Measurements from ENCODE around the gene CTNNBIP1.

The CTNNBIP1 gene

GRCh38 chr1:9910423-9911178 lies 532 bp upstream of the CTNNBIP1 start:
- peak; percentile 97 for ATAC-seq
- peak overlapping the region; percentile 88 for H3K27ac Mint-ChIP-seq

GRCh38 chr1:9909234-9910046 lies 629 bp downstream of the CTNNBIP1 start:
- peak overlapping the region; percentile 100 for H3K4me3 Mint-ChIP-seq
- H3K36me3 Mint-ChIP-seq = peaks cover 15% of the 10 kb centered on the region
- H3K27ac Mint-ChIP-seq = peak overlapping the region; percentile 96
- H3K4me1 Mint-ChIP-seq = peaks cover 62% of the 10 kb centered on the region
- peak; percentile 44 to 83 for DNase-seq (ENCODE audit: low spot score in 2 of 2)
- H3K9me3 Mint-ChIP-seq = no peaks in the 10 kb centered on the region
- peak; percentile 22 for ATAC-seq

More at GRCh38 chr1:9910423-9911178, 532 bp upstream of the CTNNBIP1 start:
- peaks cover 51% of the 10 kb centered on the region for H3K4me1 Mint-ChIP-seq
- H3K9me3 Mint-ChIP-seq = no peaks in the 10 kb centered on the region
- H3K36me3 Mint-ChIP-seq = peaks cover 15% of the 10 kb centered on the region
- DNase-seq (ENCODE audit: low spot score in 2 of 2) = peak; percentile 99 to 100
- peak overlapping the region; percentile 86 for H3K4me3 Mint-ChIP-seq

- Mint-ChIP-seq H3K27ac (peak overlapping the region; percentile 96), H3K9me3 (no peaks in the 10 kb centered on the region), H3K4me3 (peak overlapping the region; percentile 100), H3K4me1 (peaks cover 68% of the 10 kb centered on the region), H3K36me3 (peaks cover 15% of the 10 kb centered on the region)
- no peak for ATAC-seq
- no peak for DNase-seq (ENCODE audit: low spot score in 2 of 2)
Measured at GRCh38 chr1:9908871-9909233, 1.2 kb downstream of the CTNNBIP1 start.

GRCh38 chr1:9907441-9907840 lies 2.6 kb downstream of the CTNNBIP1 start:
- DNase-seq (ENCODE audit: low spot score in 2 of 2) = no peak
- no peak for ATAC-seq
- Mint-ChIP-seq H3K4me1 (peaks cover 71% of the 10 kb centered on the region), H3K4me3 (no peak overlapping the region), H3K36me3 (peaks cover 15% of the 10 kb centered on the region), H3K9me3 (no peaks in the 10 kb centered on the region), H3K27ac (no peak overlapping the region)

GRCh38 chr1:9906466-9906865 lies 3.6 kb downstream of the CTNNBIP1 start:
- Mint-ChIP-seq H3K9me3 (no peaks in the 10 kb centered on the region), H3K4me3 (no peak overlapping the region), H3K36me3 (peaks cover 15% of the 10 kb centered on the region), H3K4me1 (peaks cover 64% of the 10 kb centered on the region), H3K27ac (no peak overlapping the region)
- no peak for DNase-seq (ENCODE audit: low spot score in 2 of 2)
- ATAC-seq = no peak

GRCh38 chr1:9905010-9905409 lies 5.1 kb downstream of the CTNNBIP1 start:
- ATAC-seq = no peak
- H3K4me3 Mint-ChIP-seq = peak overlapping the region; percentile 53
- H3K36me3 Mint-ChIP-seq = peaks cover 15% of the 10 kb centered on the region
- DNase-seq (ENCODE audit: low spot score in 2 of 2) = no peak
- peaks cover 64% of the 10 kb centered on the region for H3K4me1 Mint-ChIP-seq
- H3K9me3 Mint-ChIP-seq = no peaks in the 10 kb centered on the region
- H3K27ac Mint-ChIP-seq = peak overlapping the region; percentile 41

GRCh38 chr1:9904596-9904995 lies 5.5 kb downstream of the CTNNBIP1 start:
- Mint-ChIP-seq H3K4me1 (peaks cover 63% of the 10 kb centered on the region), H3K9me3 (no peaks in the 10 kb centered on the region), H3K27ac (peak overlapping the region; percentile 73), H3K36me3 (peaks cover 14% of the 10 kb centered on the region), H3K4me3 (peak overlapping the region; percentile 53)
- DNase-seq (ENCODE audit: low spot score in 2 of 2) (no peak), ATAC-seq (no peak)

- Mint-ChIP-seq H3K36me3 (peaks cover 8% of the 10 kb centered on the region), H3K4me3 (peak overlapping the region; percentile 53), H3K27ac (peak overlapping the region; percentile 73), H3K9me3 (no peaks in the 10 kb centered on the region), H3K4me1 (peaks cover 57% of the 10 kb centered on the region)
- DNase-seq (ENCODE audit: low spot score in 2 of 2) (peak in 1 of 2 donors; percentile 72), ATAC-seq (peak; percentile 97)
Measured at GRCh38 chr1:9903801-9904527, 6.1 kb downstream of the CTNNBIP1 start.

- Mint-ChIP-seq H3K36me3 (no peaks in the 10 kb centered on the region), H3K27ac (no peak overlapping the region), H3K9me3 (no peaks in the 10 kb centered on the region), H3K4me3 (no peak overlapping the region), H3K4me1 (peaks cover 43% of the 10 kb centered on the region)
- DNase-seq (ENCODE audit: low spot score in 2 of 2) (no peak), ATAC-seq (no peak)
Measured at GRCh38 chr1:9902060-9902452, 8.0 kb downstream of the CTNNBIP1 start.

GRCh38 chr1:9901148-9902059 lies 8.7 kb downstream of the CTNNBIP1 start:
- Mint-ChIP-seq H3K4me3 (no peak overlapping the region), H3K27ac (no peak overlapping the region), H3K36me3 (no peaks in the 10 kb centered on the region), H3K4me1 (peaks cover 38% of the 10 kb centered on the region), H3K9me3 (no peaks in the 10 kb centered on the region)
- DNase-seq (ENCODE audit: low spot score in 2 of 2) = no peak
- ATAC-seq = no peak

- H3K4me1 Mint-ChIP-seq = peaks cover 32% of the 10 kb centered on the region
- DNase-seq (ENCODE audit: low spot score in 2 of 2) (no peak), ATAC-seq (no peak)
- H3K9me3 Mint-ChIP-seq = no peaks in the 10 kb centered on the region
- no peak overlapping the region for H3K27ac Mint-ChIP-seq
- H3K36me3 Mint-ChIP-seq = no peaks in the 10 kb centered on the region
- no peak overlapping the region for H3K4me3 Mint-ChIP-seq
Measured at GRCh38 chr1:9900142-9901043, 9.7 kb downstream of the CTNNBIP1 start.

- peak overlapping the region; percentile 29 for H3K27ac Mint-ChIP-seq
- H3K4me3 Mint-ChIP-seq = no peak overlapping the region
- ATAC-seq (no peak), DNase-seq (ENCODE audit: low spot score in 2 of 2) (no peak)
- peaks cover 18% of the 10 kb centered on the region for H3K4me1 Mint-ChIP-seq
- no peaks in the 10 kb centered on the region for H3K9me3 Mint-ChIP-seq
- H3K36me3 Mint-ChIP-seq = no peaks in the 10 kb centered on the region
Measured at GRCh38 chr1:9894115-9894514, 16.0 kb downstream of the CTNNBIP1 start.

GRCh38 chr1:9892563-9893528 lies 17.2 kb downstream of the CTNNBIP1 start:
- Mint-ChIP-seq H3K27ac (peak overlapping the region; percentile 29), H3K4me3 (no peak overlapping the region), H3K4me1 (peaks cover 18% of the 10 kb centered on the region), H3K36me3 (no peaks in the 10 kb centered on the region), H3K9me3 (no peaks in the 10 kb centered on the region)
- ATAC-seq = no peak
- DNase-seq (ENCODE audit: low spot score in 2 of 2) = no peak
